Endodermal cell (in vitro differentiated cells): ENCODE results near the gene PIRT. TPM values are rescaled to one million over a fixed set of nuclear protein-coding genes. Genes with fewer than 3 reads are reported as not detected.

ENCODE experiments used
- DNase-seq: peaks from one replicate; pipeline ENCODE4 v3.0.0-alpha.2; 2017
- H3K27ac ChIP-seq: 2 replicates; pipeline ENCODE4 v1.5.1; 2013; ENCODE audit warnings: mild to moderate bottlenecking, low read depth, low read length, moderate library complexity
- H3K27me3 ChIP-seq: 2 replicates; pipeline ENCODE4 v1.6.1; 2013; ENCODE audit warnings: mild to moderate bottlenecking, low read length, moderate library complexity; ENCODE audit not compliant: insufficient read depth, control insufficient read depth, poor library complexity, severe bottlenecking
- H3K36me3 ChIP-seq: 2 replicates; pipeline ENCODE4 v1.7.0; 2013; ENCODE audit warnings: mild to moderate bottlenecking, low read length, moderate library complexity; ENCODE audit not compliant: control insufficient read depth, insufficient read depth
- H3K4me1 ChIP-seq: one replicate; pipeline ENCODE4 v1.7.0; 2013; ENCODE audit warnings: low read length; ENCODE audit not compliant: control insufficient read depth, insufficient read depth
- H3K4me3 ChIP-seq: 2 replicates; pipeline ENCODE4 v1.5.1; 2013; ENCODE audit warnings: mild to moderate bottlenecking, low read length, moderate library complexity
- H3K9ac ChIP-seq: 2 replicates; pipeline ENCODE4 v1.6.1; 2013; ENCODE audit warnings: mild to moderate bottlenecking, low read length, moderate library complexity; ENCODE audit not compliant: poor library complexity, severe bottlenecking; ENCODE audit errors: extremely low read depth
- H3K9me3 ChIP-seq: 2 replicates; pipeline ENCODE4 v1.6.1; 2013; ENCODE audit warnings: mild to moderate bottlenecking, low read length, moderate library complexity; ENCODE audit not compliant: control insufficient read depth
- H3K27ac Mint-ChIP-seq: 2 replicates; pipeline ENCODE4 v1.8.0; 2020; ENCODE audit warnings: mixed read lengths
- H3K27me3 Mint-ChIP-seq: 2 replicates; pipeline ENCODE4 v1.8.0; 2021; ENCODE audit warnings: mild to moderate bottlenecking, mixed read lengths; ENCODE audit not compliant: insufficient read depth
- H3K36me3 Mint-ChIP-seq: 2 replicates; pipeline ENCODE4 v1.8.0; 2020; ENCODE audit warnings: low read depth, mixed read lengths
- H3K4me1 Mint-ChIP-seq: 2 replicates; pipeline ENCODE4 v1.8.0; 2020; ENCODE audit warnings: mixed read lengths
- H3K4me3 Mint-ChIP-seq: 2 replicates; pipeline ENCODE4 v1.8.0; 2020; ENCODE audit warnings: mild to moderate bottlenecking, moderate library complexity, mixed read lengths
- H3K9me3 Mint-ChIP-seq: 2 replicates; pipeline ENCODE4 v1.8.0; 2020; ENCODE audit warnings: mild to moderate bottlenecking, mixed read lengths
- WGBS, 2 experiments: methylation state at CpG; one replicate each; pipeline versions ENCODE4 v1.1.5 to v1.1.7; 2013; ENCODE audit warnings: missing lambda C conversion rate in 2 of 2, mixed read lengths in 1 of 2; ENCODE audit not compliant: insufficient coverage in 1 of 2, insufficient read length in 1 of 2; 5-methylcytosine and 5-hydroxymethylcytosine counted together
- total RNA-seq, 2 donors: library from RNA; stranded (reverse); fragmentation: NEBNext Ultra II Directional in 1 of 2; extraction: Animal tissue kit (Norgen Biotek cat#: 25700) in 1 of 2; gene quantifications; 2 replicates in 1 of 2; 3 replicates in 1 of 2; pipeline ENCODE4 v1.2.1, GENCODE V29; 2021
- TF ChIP-seq, protein P1 (sequence below): fragments of 200-600 bp; sonication (generic); conservative IDR thresholded peaks from 2 replicates; pipeline ENCODE4 v1.5.0; 2021; ENCODE audit warnings: antibody characterized with exemption, mild to moderate bottlenecking

Gene PIRT
- total RNA-seq, 2 donors from 2014 or later, result not detected

DNA sequence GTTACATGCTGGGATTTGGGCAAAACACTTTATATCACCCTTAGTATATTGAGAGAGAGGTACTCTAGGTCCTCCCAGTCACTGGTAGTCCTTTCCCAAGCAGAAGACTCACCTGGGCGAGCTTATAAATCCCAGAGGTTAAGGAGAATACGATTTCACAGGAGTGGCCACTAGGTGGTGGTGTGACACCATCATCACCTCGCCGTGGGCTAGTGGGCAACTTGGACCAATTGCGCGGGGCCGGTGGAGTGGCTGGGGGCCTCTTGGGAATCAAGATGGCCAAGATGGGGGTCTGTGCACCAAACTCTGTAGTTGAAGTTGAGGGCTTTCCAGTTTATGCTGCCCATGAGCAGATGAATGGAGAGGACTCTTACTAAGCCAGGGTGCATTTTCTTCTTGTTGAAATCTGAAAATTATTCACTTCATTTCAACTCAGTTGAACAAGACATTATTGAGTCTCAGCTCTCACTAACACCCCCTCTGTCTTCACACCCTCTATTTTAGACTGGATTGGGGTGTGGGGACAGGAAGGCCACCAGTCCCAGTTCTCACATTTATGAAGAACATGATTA is 38.2 kb upstream of the PIRT start:
- Histone ChIP-seq H3K9ac (no peak overlapping the region), H3K36me3 (no peaks in the 10 kb centered on the region), H3K27ac (no peak overlapping the region), H3K4me3 (no peak overlapping the region), H3K27me3 (no peaks in the 10 kb centered on the region), H3K4me1 (no peaks in the 10 kb centered on the region), H3K9me3 (no peaks in the 10 kb centered on the region)
- TF ChIP-seq, protein P1, sequence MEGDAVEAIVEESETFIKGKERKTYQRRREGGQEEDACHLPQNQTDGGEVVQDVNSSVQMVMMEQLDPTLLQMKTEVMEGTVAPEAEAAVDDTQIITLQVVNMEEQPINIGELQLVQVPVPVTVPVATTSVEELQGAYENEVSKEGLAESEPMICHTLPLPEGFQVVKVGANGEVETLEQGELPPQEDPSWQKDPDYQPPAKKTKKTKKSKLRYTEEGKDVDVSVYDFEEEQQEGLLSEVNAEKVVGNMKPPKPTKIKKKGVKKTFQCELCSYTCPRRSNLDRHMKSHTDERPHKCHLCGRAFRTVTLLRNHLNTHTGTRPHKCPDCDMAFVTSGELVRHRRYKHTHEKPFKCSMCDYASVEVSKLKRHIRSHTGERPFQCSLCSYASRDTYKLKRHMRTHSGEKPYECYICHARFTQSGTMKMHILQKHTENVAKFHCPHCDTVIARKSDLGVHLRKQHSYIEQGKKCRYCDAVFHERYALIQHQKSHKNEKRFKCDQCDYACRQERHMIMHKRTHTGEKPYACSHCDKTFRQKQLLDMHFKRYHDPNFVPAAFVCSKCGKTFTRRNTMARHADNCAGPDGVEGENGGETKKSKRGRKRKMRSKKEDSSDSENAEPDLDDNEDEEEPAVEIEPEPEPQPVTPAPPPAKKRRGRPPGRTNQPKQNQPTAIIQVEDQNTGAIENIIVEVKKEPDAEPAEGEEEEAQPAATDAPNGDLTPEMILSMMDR, result peak; percentile 91
- no peaks in the 10 kb centered on the region for H3K9me3 Mint-ChIP-seq
- peaks cover 5% of the 10 kb centered on the region for H3K27me3 Mint-ChIP-seq
- peak; percentile 93 for DNase-seq
- 13 to 14% methylated on average over 5 to 7 of the region's 7 CpGs for WGBS, 2 experiments
- no peak overlapping the region for H3K27ac Mint-ChIP-seq
- H3K36me3 Mint-ChIP-seq, result no peaks in the 10 kb centered on the region
- H3K4me3 Mint-ChIP-seq, result no peak overlapping the region
- peaks cover 21% of the 10 kb centered on the region for H3K4me1 Mint-ChIP-seq

DNA sequence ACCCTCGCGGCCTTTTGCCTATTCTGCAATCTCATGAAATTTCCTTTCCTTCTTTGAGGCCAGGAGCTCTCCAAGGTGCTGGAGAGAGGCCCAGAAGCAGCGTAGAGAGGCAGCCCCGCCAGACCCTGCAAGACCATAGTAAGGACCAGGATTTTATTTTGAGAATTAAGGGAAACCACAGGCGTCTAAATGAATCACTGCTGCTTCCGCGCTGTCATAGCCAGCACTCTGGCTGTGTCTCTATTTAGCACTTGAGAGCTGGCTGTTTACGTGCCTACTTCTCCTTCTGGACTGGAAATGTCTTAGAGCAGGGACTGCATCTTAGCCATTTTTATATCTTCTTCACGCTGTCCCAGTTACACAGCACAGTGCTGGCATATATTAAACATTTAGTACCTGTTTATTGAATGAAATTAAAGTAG is 37.6 kb upstream of the PIRT start:
- WGBS, 2 experiments, result 42 to 43% methylated on average over 4 to 8 of the region's 9 CpGs
- Mint-ChIP-seq H3K36me3 (no peaks in the 10 kb centered on the region), H3K27ac (no peak overlapping the region), H3K4me1 (peaks cover 21% of the 10 kb centered on the region), H3K27me3 (peaks cover 11% of the 10 kb centered on the region), H3K9me3 (no peaks in the 10 kb centered on the region), H3K4me3 (no peak overlapping the region)
- H3K9ac ChIP-seq, result no peak overlapping the region
- no peak overlapping the region for H3K4me3 ChIP-seq
- no peaks in the 10 kb centered on the region for H3K9me3 ChIP-seq
- no peak overlapping the region for H3K27ac ChIP-seq
- peaks cover under 1% of the 10 kb centered on the region for H3K27me3 ChIP-seq
- no peaks in the 10 kb centered on the region for H3K36me3 ChIP-seq
- no peaks in the 10 kb centered on the region for H3K4me1 ChIP-seq
- TF ChIP-seq, protein P1, result no peak
- DNase-seq, result peak; percentile 94

DNA sequence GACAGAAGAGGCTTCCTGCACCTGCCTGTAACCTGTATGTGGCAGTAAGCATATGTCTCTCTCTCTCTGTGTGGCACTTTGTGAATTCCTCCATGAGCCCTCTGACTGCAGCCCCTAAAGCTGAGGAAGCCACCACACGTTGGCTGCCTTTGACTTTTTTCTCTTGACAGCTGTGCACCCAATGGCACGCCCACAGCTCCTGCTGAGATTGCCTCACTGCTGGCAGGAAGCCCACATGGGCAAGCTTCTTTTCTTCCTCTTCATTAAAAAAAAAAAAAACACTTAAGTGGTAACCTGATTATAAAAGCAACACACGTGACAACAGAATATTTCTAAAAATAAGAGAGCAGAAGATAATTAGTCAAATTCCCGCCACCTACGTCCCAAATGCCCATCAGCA is 34.0 kb upstream of the PIRT start:
- no peak for DNase-seq
- no peak overlapping the region for H3K4me3 Mint-ChIP-seq
- H3K9me3 ChIP-seq, result no peaks in the 10 kb centered on the region
- TF ChIP-seq, protein P1, result no peak
- H3K4me1 Mint-ChIP-seq, result no peaks in the 10 kb centered on the region
- no peaks in the 10 kb centered on the region for H3K36me3 Mint-ChIP-seq
- WGBS, 2 experiments, result 67 to 93% methylated on average over 2 to 5 of the region's 5 CpGs
- no peaks in the 10 kb centered on the region for H3K36me3 ChIP-seq
- H3K27ac ChIP-seq, result no peak overlapping the region
- H3K27ac Mint-ChIP-seq, result no peak overlapping the region
- peaks cover 1% of the 10 kb centered on the region for H3K9me3 Mint-ChIP-seq
- no peak overlapping the region for H3K9ac ChIP-seq
- H3K27me3 ChIP-seq, result peaks cover 8% of the 10 kb centered on the region
- H3K27me3 Mint-ChIP-seq, result peaks cover 17% of the 10 kb centered on the region
- H3K4me1 ChIP-seq, result no peaks in the 10 kb centered on the region
- no peak overlapping the region for H3K4me3 ChIP-seq
